ENCODE data around the gene SPATA33.

The SPATA33 gene

GRCh38 chr16:89639385-89639784 is 18.3 kb upstream of the SPATA33 start:
- Histone ChIP-seq H3K27me3 (ENCODE audit: low read depth) (no peaks in the 10 kb centered on the region), H3K4me3 (no peak overlapping the region), H3K36me3 (replicated peaks) (no peaks in the 10 kb centered on the region), H3K9me3 (no peaks in the 10 kb centered on the region), H3K4me1 (no peaks in the 10 kb centered on the region)
- DNase-seq (ENCODE audit: low spot score in 2 of 2): no peak
- in situ Hi-C loops (cut with MboI; ENCODE audit: low sequenced_read_pairs): loop anchor here (25.0 kb wide), 1 partner anchor 102 kb away; no protein-coding TSS in a partner anchor

- peaks cover 16% of the 10 kb centered on the region for H3K36me3 ChIP-seq (replicated peaks)
- H3K27me3 ChIP-seq (ENCODE audit: low read depth): no peaks in the 10 kb centered on the region
- H3K9me3 ChIP-seq: no peaks in the 10 kb centered on the region
- no peak for DNase-seq (ENCODE audit: low spot score in 2 of 2)
- no peak overlapping the region for H3K4me3 ChIP-seq
- H3K4me1 ChIP-seq: no peaks in the 10 kb centered on the region
- in situ Hi-C loops (cut with MboI; ENCODE audit: low sequenced_read_pairs): loop anchor here (25.0 kb wide), 1 partner anchor 104 kb away; no protein-coding TSS in a partner anchor
Observed at GRCh38 chr16:89641458-89642119, 16.0 kb upstream of the SPATA33 start.

GRCh38 chr16:89642574-89642973 is 15.1 kb upstream of the SPATA33 start:
- DNase-seq (ENCODE audit: low spot score in 2 of 2): no peak
- in situ Hi-C loops (cut with MboI; ENCODE audit: low sequenced_read_pairs): loop anchor here (25.0 kb wide), 1 partner anchor 105 kb away; no protein-coding TSS in a partner anchor
- Histone ChIP-seq H3K4me1 (no peaks in the 10 kb centered on the region), H3K9me3 (no peaks in the 10 kb centered on the region), H3K36me3 (replicated peaks) (peaks cover 20% of the 10 kb centered on the region), H3K4me3 (no peak overlapping the region), H3K27me3 (ENCODE audit: low read depth) (no peaks in the 10 kb centered on the region)

GRCh38 chr16:89643769-89644300 is 13.8 kb upstream of the SPATA33 start:
- in situ Hi-C loops (cut with MboI; ENCODE audit: low sequenced_read_pairs): loop anchor here (25.0 kb wide), 1 partner anchor 107 kb away; no protein-coding TSS in a partner anchor
- Histone ChIP-seq H3K9me3 (no peaks in the 10 kb centered on the region), H3K4me1 (no peaks in the 10 kb centered on the region), H3K4me3 (no peak overlapping the region), H3K27me3 (ENCODE audit: low read depth) (no peaks in the 10 kb centered on the region), H3K36me3 (replicated peaks) (peaks cover 20% of the 10 kb centered on the region)
- DNase-seq (ENCODE audit: low spot score in 2 of 2): no peak

- Histone ChIP-seq H3K4me3 (no peak overlapping the region), H3K36me3 (replicated peaks) (peaks cover 20% of the 10 kb centered on the region), H3K9me3 (no peaks in the 10 kb centered on the region), H3K27me3 (ENCODE audit: low read depth) (no peaks in the 10 kb centered on the region), H3K4me1 (no peaks in the 10 kb centered on the region)
- DNase-seq (ENCODE audit: low spot score in 2 of 2): no peak
- in situ Hi-C loops (cut with MboI; ENCODE audit: low sequenced_read_pairs): loop anchor here (25.0 kb wide), 1 partner anchor 108 kb away; no protein-coding TSS in a partner anchor
Observed at GRCh38 chr16:89645122-89645521, 12.5 kb upstream of the SPATA33 start.

GRCh38 chr16:89646270-89646669 is 11.4 kb upstream of the SPATA33 start:
- no peaks in the 10 kb centered on the region for H3K27me3 ChIP-seq (ENCODE audit: low read depth)
- no peaks in the 10 kb centered on the region for H3K9me3 ChIP-seq
- peaks cover 23% of the 10 kb centered on the region for H3K36me3 ChIP-seq (replicated peaks)
- no peak for DNase-seq (ENCODE audit: low spot score in 2 of 2)
- in situ Hi-C loops (cut with MboI; ENCODE audit: low sequenced_read_pairs): loop anchor here (25.0 kb wide), 1 partner anchor 109 kb away; no protein-coding TSS in a partner anchor
- H3K4me3 ChIP-seq: no peak overlapping the region
- no peaks in the 10 kb centered on the region for H3K4me1 ChIP-seq

GRCh38 chr16:89646906-89647305 is 10.7 kb upstream of the SPATA33 start:
- Histone ChIP-seq H3K36me3 (replicated peaks) (peaks cover 23% of the 10 kb centered on the region), H3K4me1 (no peaks in the 10 kb centered on the region), H3K4me3 (no peak overlapping the region), H3K9me3 (no peaks in the 10 kb centered on the region), H3K27me3 (ENCODE audit: low read depth) (no peaks in the 10 kb centered on the region)
- no peak for DNase-seq (ENCODE audit: low spot score in 2 of 2)
- in situ Hi-C loops (cut with MboI; ENCODE audit: low sequenced_read_pairs): loop anchor here (25.0 kb wide), 1 partner anchor 110 kb away; no protein-coding TSS in a partner anchor

- no peak overlapping the region for H3K4me3 ChIP-seq
- no peaks in the 10 kb centered on the region for H3K9me3 ChIP-seq
- in situ Hi-C loops (cut with MboI; ENCODE audit: low sequenced_read_pairs): no loop called here
- peaks cover 7% of the 10 kb centered on the region for H3K36me3 ChIP-seq (replicated peaks)
- H3K4me1 ChIP-seq: peaks cover 3% of the 10 kb centered on the region; the same call in 1 of the 2 replicates
- DNase-seq (ENCODE audit: low spot score in 2 of 2): no peak
- H3K27me3 ChIP-seq (ENCODE audit: low read depth): no peaks in the 10 kb centered on the region
Observed at GRCh38 chr16:89651584-89651983, 6.1 kb upstream of the SPATA33 start.

- H3K4me3 ChIP-seq: no peak overlapping the region
- in situ Hi-C loops (cut with MboI; ENCODE audit: low sequenced_read_pairs): no loop called here
- H3K36me3 ChIP-seq (replicated peaks): peaks cover 4% of the 10 kb centered on the region
- H3K27me3 ChIP-seq (ENCODE audit: low read depth): no peaks in the 10 kb centered on the region
- no peak for DNase-seq (ENCODE audit: low spot score in 2 of 2)
- peaks cover 6% of the 10 kb centered on the region; the same call in 1 of the 2 replicates for H3K4me1 ChIP-seq
- no peaks in the 10 kb centered on the region for H3K9me3 ChIP-seq
Observed at GRCh38 chr16:89653656-89654295, 3.9 kb upstream of the SPATA33 start.

- no peaks in the 10 kb centered on the region for H3K27me3 ChIP-seq (ENCODE audit: low read depth)
- peaks cover 9% of the 10 kb centered on the region for H3K36me3 ChIP-seq (replicated peaks)
- H3K9me3 ChIP-seq: no peaks in the 10 kb centered on the region
- peaks cover 10% of the 10 kb centered on the region for H3K4me1 ChIP-seq
- DNase-seq (ENCODE audit: low spot score in 2 of 2): no peak
- no peak overlapping the region for H3K4me3 ChIP-seq
- in situ Hi-C loops (cut with MboI; ENCODE audit: low sequenced_read_pairs): no loop called here
Observed at GRCh38 chr16:89655062-89655643, 2.5 kb upstream of the SPATA33 start.

- Histone ChIP-seq H3K9me3 (no peaks in the 10 kb centered on the region), H3K27me3 (ENCODE audit: low read depth) (no peaks in the 10 kb centered on the region), H3K36me3 (replicated peaks) (peaks cover 14% of the 10 kb centered on the region), H3K4me3 (peak overlapping the region; percentile 99), H3K4me1 (peaks cover 10% of the 10 kb centered on the region)
- in situ Hi-C loops (cut with MboI; ENCODE audit: low sequenced_read_pairs): no loop called here
- DNase-seq (ENCODE audit: low spot score in 2 of 2): no peak
Observed at GRCh38 chr16:89656435-89657121, 1.1 kb upstream of the SPATA33 start.

- in situ Hi-C loops (cut with MboI; ENCODE audit: low sequenced_read_pairs): no loop called here
- Histone ChIP-seq H3K4me3 (peak overlapping the region; percentile 99), H3K9me3 (no peaks in the 10 kb centered on the region), H3K27me3 (ENCODE audit: low read depth) (no peaks in the 10 kb centered on the region), H3K36me3 (replicated peaks) (peaks cover 15% of the 10 kb centered on the region), H3K4me1 (peaks cover 10% of the 10 kb centered on the region)
- DNase-seq (ENCODE audit: low spot score in 2 of 2): peak in 1 of 2 experiments; percentile 47
Observed at GRCh38 chr16:89658221-89658879, 714 bp downstream of the SPATA33 start.

- in situ Hi-C loops (cut with MboI; ENCODE audit: low sequenced_read_pairs): no loop called here
- no peaks in the 10 kb centered on the region for H3K27me3 ChIP-seq (ENCODE audit: low read depth)
- no peak for DNase-seq (ENCODE audit: low spot score in 2 of 2)
- H3K4me1 ChIP-seq: peaks cover 10% of the 10 kb centered on the region
- H3K36me3 ChIP-seq (replicated peaks): peaks cover 22% of the 10 kb centered on the region; the same call in 1 of the 2 replicates
- H3K4me3 ChIP-seq: no peak overlapping the region
- no peaks in the 10 kb centered on the region for H3K9me3 ChIP-seq
Observed at GRCh38 chr16:89660146-89660545, 2.5 kb downstream of the SPATA33 start.
